Hepatic stellate cell (primary cell): ENCODE data around the gene PMP22.
A peak's percentile ranks its signal among the peaks of the same experiment; 100 is the strongest.

ENCODE experiments used
- DNase-seq: peaks from one replicate; pipeline ENCODE4 v3.0.0; 2011; ENCODE audit warnings: low spot score

PMP22 gene

GRCh38 chr17:15273141-15273793 lies 8.1 kb upstream of the PMP22 start:
- DNase-seq: peak; percentile 75

DNA sequence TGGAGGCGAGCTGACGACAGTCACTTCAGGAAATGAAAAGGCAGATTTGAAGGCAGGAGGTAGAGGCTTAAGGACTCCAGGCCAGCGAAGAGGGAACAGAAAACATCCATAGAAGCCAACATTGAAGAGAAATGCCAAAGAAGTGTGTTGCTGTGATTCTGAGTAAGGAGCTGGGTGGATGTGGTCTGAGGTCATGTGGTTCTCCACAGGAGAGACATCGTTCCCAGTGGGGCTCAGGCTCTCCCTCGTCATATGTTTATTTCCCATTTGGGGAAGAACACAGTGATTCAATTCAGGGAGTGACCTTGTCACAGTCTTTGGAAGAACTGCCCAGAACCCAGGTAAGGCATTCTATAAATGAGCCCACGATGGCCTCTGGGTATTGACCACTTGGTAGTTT lies 6.6 kb upstream of the PMP22 start:
- no peak for DNase-seq

- DNase-seq: no peak
Observed at GRCh38 chr17:15270628-15271381, 5.7 kb upstream of the PMP22 start.

- no peak for DNase-seq
Observed at GRCh38 chr17:15269780-15270089, 4.6 kb upstream of the PMP22 start.

- DNase-seq: no peak
Observed at GRCh38 chr17:15269087-15269779, 4.1 kb upstream of the PMP22 start.

DNA sequence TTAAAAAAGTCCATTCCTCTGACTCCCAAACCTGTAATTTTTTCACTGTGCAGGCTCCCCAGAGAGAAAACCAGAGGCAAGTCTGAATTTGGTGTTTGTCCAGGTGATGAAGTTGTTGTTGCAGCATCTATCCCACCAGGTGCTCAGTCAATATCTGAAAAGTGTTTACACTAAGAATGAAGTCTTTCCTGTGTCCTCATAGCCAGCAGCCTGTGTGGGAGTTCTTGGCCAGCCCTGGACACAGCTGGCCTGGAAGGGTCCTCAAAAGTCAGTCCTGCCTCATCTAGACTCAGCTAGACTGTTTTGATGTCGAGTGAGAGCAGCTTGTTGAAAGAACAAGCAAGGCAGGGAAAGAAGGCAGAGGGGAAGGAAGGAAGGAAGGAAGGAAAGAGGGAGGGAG lies 3.3 kb upstream of the PMP22 start:
- DNase-seq: no peak

GRCh38 chr17:15267996-15268395 lies 2.9 kb upstream of the PMP22 start:
- no peak for DNase-seq

- DNase-seq: no peak
Observed at GRCh38 chr17:15266325-15267125, 1.4 kb upstream of the PMP22 start.

DNA sequence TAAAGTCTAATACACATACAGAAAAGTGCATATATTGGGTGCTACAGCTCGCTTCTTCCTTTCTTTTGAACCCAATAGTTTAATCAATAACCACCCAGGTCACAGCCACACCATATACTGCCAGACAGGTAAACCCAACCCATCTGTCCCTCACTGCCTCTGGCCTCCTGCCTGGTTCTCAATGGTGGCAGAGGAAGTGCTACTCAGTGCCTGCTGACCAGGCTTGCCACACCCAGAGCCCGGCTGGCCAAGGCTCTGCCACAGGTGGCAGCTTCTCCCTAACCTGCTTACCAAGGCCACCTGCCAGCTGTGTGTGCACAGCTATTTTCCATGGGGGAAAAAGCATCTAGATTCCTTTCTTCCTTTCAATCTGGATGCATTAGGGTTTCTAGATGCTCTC lies 584 bp downstream of the PMP22 start:
- no peak for DNase-seq

DNA sequence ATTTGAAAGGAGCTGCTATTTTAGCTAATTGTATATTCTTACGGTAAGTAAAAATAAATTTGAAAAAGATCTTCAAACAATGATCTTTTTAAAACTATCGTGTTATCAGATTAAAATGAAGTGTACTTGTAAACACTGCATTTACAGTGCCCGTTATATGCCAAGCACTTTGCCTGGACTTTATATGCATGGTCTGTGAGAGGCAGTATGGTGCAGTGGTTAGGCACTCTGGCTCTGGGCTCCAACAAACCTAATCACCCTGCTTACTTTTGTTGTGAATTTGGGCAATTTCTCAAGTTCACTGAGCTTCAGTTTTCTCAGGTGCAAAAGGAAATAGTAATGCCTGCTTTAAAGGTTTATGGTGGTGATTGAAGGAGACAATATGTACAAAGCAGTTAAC lies 1.4 kb downstream of the PMP22 start:
- no peak for DNase-seq

DNA sequence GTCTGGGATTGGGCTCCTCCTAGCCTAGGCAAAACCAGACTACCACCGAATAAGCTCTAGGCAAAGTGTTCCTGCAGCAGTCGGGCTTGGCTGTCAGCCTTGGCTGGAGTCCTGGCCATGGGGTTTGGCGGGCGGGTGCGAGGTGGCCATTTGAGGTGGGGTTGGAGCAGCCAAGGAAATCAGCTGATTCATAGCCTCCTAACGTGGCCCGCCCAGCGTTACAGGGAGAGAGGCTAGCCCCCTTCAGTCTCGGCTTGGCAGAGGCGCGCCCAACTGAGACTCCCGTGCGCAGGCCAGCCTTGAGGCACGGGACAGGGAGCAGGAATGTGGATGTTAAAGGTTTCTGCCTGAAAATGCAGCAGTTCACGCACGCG lies 1.9 kb downstream of the PMP22 start:
- peak; percentile 87 for DNase-seq

DNA sequence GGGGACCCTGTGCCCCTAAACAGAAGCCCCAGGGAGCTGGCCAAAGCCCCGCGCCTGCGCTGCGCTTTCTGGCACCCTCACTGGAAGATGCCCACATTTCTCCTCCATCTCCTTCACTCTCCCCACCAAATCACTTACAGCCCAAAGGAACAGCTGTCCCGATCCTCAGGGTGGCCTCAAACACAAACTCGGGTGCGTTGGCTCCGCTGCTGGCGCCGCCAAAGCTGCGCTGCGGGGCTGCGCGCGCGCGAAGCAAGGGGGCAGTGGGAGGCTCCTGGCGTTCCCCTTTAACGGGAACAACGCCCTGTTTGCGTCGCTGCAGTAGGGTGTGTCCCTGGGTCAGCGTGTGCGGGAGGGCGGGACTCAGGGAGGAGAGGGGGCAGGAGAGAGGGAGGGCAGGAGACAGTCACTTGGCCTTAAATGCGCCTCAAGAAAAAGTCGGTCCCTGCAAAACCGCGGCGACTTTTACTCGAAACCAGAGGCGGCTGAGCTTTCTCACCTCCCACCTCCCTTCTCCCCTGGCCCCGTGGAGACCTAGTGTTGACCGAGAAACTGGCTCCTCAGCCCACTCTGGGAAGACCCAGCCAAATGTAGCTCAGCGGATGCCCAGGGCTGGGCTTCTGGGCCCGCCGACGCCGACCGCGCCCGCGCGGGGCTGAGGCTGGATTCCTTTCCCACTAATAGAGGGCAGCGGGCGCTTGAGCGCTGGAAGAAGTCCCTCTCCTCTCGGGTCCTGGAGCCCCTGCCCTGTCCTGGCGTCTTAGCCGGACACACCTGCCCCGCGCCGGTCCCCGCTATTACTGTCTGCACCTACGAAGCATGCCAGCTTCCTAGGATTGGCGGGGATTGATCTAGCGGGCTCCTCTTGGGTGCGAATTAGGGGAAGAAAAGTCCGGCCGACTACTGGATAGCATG lies 2.6 kb downstream of the PMP22 start:
- peak; percentile 94 for DNase-seq

GRCh38 chr17:15261802-15262290 lies 3.3 kb downstream of the PMP22 start:
- DNase-seq: peak; percentile 31

DNA sequence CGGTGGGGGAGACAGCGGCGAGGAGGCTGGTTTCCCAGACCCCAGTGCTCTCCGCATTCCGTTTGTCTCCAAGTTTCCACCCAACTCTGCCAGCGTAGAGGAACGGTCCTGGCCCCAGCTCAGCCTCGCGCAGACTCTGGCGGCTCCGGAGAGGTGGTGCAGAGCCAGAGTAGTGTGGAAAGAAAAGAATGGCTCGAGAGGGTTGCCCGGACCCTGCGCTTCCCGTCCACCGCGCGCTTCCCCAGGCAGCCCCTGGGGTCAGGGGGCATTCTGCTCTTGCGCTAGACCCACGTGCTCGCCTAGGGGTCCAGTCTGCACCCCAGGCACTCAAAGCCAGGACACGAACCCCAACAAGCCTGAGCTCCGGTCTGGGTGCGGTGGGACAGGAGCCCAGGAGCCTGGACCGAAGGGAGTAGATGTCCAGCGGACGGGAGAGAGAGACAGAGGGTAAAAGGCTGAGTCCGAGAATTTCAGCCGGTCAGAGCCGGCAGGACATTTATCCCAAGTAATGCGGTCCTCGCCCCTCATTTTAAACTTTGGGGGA lies 3.8 kb downstream of the PMP22 start:
- peak; percentile 79 for DNase-seq

- peak; percentile 84 for DNase-seq
Observed at GRCh38 chr17:15260376-15261257, 4.5 kb downstream of the PMP22 start.

DNA sequence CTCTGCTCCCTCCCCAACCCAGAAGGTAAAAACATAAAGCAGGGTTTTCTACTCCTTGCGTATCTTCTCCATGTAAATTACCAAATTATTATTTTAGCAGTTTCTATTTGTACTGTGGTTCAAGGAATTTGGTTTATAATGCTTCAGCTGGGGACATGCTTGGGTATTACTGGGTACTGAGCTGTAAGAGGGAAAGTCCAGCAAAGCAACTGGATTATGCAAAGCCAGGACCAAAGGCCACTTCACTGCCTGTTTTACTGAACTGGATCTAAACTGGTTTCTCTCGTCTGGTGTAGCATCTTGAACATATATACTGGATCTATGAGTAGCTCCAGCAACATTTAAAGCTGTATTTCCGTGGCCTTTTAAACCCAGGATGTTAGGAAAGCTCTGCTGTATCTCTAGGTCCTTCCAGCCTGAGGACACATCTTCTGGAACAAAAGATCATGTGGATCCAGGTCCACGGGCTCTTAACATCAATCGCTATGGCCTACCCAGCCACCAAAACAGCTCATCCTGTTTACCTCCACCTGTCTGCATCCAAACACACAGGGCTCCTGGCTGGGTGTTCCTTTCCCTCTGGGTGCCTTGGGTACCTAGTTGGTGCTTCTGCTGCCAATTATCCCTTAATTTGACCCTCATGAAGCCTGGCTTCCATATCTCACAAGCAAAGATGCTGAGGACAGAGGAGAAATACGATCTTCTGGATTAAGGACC lies 7.2 kb downstream of the PMP22 start:
- no peak for DNase-seq

GRCh38 chr17:15257258-15257788 lies 7.8 kb downstream of the PMP22 start:
- DNase-seq: peak; percentile 86

DNA sequence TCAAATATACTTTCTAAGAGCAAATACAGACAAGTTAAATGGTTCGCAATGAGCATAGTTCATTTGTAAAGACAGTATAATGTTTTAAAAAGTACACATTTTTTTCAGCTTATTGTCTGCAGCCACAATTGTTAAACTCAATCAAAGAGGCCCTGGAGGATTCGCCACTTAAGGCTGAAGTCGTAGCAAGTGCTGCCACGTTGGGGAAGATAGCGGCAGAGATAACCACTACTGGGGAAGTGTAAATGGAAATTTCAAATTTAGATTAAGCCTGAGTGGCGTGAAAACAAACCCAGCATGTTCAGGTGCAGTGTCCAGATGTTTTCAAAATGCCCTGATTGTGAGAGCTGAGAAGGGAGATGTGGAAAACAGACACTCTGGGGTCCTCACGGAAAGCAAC lies 8.4 kb downstream of the PMP22 start:
- DNase-seq: no peak
